CD1c-positive myeloid dendritic cell (primary cell): ENCODE results near the gene RNF121.
A peak's percentile ranks its signal among the peaks of the same experiment; 100 is the strongest.

Experiments
- DNase-seq: peaks from one replicate; pipeline ENCODE4 v3.0.0-alpha.2; 2016; ENCODE audit errors: extremely low spot score

The RNF121 gene

DNA sequence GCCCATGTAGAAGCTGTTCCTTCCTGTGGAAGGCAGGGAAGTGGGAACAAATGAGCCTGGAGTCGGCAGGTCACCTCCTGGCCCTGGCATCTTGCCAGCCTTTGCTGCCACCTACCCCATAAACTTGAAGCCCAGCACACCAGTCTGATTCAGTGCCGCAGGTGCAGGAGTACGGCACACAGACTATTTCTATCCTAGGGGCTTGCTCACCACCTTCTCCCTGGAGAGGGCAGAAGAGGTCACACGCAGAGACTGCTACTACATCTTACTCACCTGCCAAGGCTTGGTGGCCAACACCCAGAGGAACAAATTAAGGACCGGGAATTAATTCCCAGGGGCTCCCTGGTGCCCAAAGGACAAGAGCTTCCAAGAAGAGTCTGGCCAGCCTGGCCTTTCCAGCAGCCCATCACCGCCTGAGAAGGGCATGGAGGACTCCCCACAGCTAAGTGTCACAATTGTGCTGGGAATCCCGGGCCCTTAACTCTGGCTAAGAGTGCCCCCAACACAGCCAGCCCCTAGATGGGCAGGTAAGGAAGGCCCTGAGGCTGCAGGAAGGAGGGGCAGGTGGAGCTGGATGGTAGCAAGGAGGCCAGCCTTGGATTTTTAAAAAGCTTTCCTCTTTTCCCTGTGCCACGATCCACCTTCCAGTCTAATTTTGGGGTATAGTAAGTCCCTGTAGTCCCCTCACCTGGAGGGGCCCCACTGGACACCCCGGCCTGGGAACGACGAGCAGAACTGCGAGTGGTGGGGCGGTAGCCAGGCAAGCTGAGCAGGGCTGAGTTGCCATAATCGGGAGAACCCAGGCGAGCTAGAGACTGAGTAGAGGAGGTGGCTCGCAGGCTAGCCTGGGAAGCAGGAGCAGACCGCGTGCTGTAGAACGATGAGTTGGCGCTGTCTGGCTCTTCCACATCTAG lies 76.8 kb downstream of the RNF121 start:
- no peak for DNase-seq

DNA sequence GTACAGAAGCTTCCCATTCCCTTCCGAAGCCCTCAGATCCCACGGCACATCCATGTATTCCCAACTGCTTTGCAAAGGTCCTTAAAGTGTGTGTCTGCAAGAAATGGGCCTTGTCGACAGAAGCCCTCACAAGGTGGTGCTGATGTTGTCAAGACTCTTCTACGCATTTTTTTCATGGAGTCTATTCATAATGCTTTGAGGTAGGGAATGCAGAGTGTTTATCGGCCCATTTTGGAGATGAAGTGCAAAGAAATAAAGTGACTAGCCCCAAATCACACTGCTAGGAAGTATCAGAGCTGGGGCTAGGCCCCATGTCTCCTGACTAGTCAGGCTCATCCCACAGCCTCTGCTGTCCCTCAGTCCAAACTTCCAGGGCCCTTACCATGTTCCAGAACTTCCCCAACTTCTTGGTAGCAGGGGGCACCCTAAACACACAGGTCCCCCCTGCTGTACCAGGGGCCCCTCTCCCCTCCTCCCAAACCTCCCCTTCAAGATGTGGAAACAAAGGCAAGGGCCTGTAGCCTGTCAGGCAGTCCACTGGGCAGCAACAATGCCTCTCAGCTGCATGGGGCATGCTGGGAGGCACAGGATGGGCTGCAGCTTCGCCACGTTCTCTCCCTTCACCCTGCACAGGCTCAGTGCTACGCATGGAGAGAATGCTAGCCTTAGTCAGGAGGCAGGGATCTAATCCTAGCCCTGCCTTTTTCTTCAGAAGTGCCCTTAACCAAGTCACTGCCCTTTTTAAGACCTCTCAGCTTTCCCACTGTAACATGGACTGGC lies 77.7 kb downstream of the RNF121 start:
- DNase-seq, result no peak

DNA sequence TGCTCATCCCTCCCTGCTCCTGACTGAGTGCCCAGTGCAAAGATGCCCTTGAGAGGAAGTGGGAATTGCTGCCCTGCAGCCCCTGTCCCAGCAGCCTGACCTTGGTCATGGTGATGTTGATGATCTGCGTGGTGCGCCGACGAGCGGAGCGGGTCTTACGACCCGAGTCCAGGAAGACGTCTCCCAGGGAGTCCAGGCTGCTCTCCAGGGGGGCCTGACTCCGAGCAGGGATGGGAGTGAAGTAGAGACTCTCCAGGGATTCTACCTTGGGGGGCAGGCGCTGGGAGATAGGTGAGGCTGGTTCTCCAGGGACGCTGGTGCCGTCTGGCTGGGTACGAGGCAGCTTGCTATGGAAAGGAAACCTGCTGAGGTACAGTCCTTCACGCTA lies 78.2 kb downstream of the RNF121 start:
- no peak for DNase-seq

DNA sequence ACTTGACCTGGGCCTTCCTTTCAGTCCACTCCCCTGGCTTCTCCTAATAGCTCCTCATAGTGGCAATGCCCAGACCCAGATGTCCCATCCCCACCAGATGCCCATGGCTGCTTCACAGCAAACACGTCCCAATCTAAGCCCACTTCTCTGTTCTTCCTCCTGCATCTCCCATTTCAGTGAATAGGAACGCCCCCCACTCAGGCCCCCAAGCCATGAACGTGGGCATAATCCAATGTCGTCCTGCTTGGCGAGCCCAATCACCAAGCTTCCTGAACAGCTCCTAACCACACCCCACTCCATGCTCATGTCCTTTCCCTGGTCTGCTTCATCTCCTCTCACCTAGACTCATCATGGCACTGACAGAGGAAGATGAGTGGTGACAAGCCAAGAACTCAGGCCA lies 78.7 kb downstream of the RNF121 start:
- DNase-seq, result no peak

DNA sequence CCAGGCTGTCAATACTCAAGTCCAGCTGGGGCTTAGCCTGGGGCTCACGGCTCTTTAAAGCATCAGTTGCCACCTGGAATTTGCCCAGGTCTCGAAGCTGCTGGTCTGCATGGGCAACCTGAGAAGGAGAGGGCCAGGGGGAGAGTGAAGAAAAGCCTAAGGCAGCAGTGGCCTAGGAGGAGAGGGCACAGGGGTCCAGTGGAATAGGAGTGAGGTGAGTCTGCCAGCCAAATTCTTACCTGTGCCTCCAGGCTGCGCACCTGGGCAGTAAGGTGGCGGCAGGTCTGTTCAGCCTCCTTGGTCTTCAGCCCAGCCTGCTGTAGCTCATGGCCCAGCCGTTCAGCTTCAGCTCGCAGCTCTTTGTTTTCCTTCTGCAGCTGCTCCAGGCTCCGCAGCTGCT lies 79.9 kb downstream of the RNF121 start:
- DNase-seq, result no peak

DNA sequence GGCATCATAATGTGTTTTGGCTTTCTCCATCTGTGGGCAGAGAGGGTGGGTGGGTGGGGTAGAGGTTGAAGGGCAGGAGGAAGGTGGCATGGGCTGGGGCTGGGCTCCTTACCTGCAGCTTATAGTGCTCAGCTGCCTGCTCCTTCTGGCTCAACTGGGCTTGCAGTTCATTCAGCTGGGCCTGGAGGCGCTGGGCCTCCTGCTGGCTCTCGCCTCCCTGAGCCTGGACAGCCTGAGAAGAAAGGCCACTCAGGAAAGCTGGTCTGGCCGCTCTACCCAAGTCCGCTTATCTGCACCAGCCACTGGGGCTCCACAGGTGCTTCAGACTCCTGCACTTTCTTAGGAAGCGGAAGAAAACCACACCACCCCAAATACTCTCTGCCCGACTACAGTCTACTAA lies 80.3 kb downstream of the RNF121 start:
- DNase-seq, result no peak

DNA sequence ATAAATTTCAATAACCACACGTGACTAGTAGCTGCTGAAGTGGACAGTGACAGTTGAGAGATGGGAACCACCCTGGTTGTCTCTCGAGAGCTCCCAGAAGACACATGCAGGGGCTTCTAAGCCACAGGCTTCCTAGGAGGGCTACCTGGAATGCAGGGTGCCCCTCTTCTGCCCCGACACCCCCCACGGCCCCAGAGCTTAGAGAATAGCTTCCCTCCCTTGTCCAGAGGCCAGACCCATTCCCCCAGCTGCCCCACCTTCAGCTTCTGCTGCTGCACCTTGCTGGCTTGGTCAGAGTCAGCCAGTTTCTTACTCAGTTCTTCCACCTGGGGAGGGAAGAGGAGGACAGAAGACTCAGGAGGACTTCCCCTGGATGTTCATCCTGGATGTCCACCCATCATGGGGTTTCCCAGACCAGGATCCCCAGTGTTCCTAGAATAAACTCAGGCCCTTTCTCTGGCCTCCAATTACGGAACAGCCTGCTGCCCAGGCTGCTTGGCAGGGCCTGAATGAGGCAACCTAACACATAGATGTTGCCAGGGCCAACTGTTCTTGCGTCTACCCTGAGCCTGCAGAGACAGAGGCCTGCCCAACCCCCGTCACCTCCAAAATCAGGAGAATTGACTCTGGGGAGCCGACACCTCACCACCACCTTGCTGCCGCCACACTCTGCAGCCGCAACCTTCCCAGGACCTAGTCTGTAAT lies 81.8 kb downstream of the RNF121 start:
- DNase-seq, result no peak

DNA sequence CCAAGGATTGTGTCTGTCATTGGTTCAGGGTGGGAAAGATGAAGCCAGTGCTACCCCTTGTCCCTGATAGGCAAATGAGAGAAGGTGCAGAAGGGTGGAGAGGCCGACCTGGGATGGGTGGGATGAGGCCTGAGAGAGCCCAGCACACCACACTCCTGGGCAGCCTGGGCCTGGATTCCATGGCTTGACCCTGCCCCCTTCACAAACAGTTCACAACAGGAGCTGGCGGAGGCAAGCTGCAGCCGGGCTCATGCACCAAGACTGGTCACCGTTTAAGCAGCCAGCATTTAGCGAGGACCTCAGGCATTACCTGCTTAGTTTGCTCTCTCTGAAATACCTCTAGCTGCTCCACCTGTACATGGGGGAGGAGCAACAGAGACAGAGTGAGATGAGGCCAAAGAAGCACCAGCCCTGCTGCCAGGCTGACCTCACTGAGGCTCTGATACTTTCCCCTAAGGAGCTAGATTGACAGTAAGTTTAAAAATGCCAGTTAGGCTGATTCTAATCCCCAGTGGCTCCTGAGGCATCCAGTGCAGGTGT lies 83.3 kb downstream of the RNF121 start:
- DNase-seq, result no peak

DNA sequence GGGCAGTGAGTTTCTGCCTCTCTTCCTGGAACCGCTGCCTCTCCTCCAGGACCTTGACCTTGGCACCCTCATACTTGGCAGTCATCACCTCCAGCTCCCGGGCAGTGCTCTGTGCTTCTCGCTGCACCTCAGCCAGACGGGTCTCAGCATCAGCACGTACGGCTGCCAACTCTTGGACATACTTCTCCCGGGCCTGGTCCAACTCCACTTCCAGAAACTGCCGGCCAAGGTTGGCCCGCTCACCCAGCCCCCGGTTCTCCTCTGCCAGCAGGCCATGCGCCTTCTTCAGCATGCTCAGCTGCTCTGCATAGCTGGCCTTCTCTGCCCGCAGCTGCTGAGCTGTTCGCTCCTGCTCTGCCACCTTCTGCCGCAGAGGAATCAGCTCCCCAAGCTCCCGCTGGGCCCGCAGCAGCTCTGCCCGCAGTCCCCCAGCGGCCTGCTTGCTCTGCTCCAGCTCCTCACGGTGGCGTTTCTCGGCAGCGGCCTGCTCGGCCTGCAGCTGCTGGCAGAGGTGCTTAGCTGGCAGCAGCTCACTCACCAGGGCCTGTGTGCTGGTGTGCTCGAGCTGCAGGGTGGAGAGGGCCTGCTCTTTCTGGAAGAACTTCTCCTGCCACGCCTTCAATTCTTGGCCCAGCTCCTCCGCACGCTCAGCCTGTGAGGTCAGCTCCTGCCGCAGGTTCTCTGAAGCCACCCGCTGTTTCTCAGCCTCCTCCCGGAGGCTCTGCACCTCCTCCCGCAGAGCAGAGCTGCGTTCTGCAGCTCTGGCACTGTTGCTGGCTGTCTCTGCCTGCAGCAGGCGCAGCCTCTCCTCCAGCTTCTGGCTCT lies 84.3 kb downstream of the RNF121 start:
- DNase-seq, result no peak

DNA sequence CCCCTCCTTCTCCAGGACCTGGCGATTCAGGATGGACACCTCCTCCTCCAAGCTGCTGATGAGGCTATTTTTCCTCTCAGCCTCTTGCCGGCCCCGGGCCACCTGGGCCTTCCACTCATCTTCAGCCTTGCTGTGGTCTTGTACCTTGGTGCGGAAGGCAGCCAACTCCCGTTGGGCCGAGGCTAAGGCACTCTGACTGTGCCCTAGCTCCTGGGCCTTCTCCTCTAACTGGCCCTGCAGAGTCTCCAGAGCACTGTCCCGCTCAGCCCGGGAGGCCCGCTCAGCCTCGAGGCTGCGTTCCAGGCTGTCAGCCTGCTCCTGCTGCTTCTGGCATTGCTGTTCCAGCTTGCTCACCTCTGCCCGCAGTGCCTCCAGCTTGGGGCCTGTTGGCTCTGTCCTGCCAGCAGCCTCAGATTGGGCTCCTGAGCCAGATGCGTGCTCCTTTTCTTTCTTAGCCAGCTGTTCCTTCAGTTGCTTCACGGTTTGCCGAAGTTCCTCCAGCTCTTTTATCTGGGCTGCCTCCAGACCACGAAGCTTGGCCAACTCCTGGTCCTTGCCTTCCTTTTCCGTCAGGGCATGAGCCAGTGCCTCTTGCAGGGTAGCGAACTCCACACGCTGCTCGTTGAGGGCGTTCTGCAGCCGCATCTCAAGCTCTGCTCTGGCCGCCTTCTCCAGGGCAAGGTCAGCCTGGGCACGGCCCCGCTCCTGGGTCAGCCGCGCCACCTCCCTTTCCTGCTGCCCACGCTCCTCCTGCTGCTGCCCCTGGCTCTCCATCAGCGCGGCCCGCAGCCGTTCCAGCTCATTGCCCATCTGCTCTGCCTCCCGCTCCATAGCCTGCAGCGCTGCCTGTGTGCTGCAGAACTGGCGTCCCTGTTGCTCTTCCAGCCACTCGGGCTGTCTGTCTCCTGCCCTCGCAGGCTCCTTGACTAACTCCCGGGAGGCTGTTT lies 85.2 kb downstream of the RNF121 start:
- DNase-seq, result no peak

DNA sequence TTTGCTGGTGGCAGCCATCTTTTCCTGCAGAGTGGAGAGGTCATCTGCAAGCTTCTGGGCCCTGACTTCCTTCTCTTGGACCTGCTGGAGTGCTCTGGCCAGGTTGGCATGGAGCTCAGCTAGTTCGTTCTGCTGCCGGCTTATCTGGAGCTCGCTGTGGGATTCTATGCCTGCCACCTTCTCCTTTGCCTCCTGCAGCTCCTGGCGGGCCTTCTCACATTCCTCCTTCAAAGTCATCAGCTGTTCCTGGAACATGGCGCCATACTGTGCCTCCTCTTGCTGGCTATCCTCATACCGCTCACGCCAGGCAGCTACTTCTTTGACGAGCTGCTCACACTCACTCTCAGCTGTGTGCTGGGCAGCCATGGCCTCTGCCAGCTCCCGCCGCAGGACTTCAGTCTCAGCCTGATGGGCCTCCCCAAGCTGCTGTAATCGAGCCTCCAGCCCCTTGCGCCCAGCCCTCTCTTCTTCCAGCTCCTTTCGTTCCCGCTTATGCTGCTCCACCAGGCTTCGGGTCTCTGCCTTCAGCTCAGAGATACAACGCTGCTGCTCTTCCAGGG lies 86.0 kb downstream of the RNF121 start:
- DNase-seq, result no peak

DNA sequence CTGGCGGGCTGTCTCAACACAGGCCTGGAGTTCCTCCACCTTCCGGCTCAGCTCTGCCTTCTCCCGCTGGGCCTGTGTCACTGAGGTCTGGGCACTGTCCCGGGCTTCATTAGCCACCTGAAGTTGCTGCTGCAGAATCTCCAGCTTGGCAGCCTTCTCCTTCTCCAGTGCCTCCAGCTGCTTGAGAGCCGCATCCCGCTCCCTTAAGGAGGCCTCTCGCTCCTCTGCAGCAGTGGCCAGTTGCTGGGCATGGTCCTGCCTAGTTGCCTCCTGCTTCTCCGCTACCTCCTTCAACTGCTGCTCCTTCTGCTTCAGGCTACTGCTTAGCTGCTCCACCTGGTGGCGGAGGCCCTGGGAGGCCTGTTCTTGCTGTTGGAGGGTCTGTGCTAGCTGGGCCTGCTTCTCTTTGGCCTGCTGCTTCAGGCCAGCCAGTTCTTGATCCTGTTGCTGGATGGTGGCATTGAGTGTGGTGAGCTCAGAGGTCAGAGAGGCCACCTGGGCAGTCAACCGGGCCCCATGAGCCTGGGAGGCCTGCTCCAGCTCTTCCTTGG lies 86.7 kb downstream of the RNF121 start:
- DNase-seq, result peak; percentile 36

DNA sequence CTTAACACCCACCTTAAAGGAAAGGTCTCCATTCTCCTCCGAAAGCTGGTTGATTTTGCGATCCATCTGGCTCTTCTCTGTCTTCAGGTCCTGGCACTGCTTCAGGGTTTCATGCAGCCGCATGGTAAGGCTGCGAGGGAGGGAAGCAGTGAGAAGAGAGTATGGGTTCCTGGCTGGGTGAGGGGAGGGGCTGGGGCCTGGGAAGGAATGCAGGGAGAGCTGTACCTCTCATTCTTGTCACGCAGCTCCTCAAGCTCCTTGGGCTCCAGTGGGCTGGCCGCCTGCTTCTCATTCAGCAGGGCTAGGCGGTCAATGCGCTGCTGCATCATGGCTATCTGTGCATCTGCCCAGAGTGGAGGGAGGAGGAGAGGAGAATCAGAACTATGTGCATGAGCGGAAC lies 89.3 kb downstream of the RNF121 start:
- no peak for DNase-seq

DNA sequence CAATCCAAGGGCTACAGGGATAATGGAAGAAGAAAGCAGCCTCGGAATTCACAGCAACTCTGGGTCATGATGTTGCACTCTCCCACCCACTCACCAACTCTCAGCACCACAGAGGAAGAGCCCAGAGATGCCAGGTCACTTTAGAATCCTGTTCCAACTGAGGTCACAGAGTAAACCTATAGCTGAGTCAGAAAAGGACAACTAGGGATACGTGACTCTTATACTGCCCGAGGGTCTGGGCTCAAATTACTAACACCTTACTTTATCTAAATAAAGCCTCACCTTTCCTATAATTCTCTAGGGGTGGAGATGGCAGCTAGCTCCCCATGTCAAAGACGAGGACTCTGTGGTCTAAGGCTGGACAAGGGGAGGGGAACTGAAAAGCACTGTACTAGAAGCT lies 94.5 kb downstream of the RNF121 start:
- no peak for DNase-seq

DNA sequence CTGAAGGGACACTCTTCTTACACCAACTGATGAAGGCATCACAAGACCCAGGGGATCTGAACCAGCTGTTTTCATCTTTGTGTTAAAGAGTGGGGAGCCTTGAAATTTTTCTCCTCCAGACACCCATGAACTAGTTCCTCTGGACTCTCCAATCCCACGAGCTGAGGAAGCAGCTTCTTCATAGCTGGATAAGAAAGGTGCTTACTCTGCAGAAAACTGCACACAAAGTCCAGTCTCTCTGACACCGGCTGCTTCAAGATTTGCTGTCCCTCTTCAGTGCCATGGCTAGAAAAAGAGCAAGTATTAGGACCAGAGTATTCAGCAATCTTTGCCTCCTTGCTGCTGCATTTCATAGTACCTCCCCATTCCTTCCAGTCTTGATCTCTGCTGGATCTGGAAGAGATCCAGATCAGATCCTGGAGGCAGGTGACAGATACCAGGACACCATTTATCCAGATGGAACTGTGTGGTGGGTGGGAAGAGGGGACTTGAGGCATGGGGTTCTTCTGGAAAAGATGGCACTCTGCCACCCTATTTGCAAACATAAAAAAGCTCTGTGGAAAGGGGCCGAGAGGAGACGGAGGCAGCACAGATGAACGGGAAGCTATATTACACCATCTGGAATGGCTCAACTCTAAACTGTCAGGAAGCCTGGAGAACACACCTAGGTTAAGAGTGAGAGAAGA lies 95.4 kb downstream of the RNF121 start:
- no peak for DNase-seq

DNA sequence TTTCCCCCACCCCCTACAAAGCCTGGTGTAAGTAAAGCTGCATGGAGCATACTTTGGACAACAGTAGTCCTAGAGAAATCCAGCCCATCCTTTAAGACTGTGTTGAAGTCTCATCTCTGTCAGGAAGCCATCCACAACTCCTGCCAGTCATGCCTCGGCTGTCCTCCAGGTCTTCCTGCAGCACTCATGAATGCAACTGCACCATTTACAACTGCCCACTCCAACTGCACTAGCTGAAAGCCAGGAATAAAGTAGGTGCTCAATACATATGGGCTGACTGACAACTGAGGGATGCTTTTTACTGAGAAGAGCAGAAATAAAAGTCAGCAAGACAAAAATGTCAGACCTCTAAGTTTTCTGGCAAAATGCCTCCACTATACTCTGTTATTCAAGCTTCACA lies 97.2 kb downstream of the RNF121 start:
- no peak for DNase-seq

DNA sequence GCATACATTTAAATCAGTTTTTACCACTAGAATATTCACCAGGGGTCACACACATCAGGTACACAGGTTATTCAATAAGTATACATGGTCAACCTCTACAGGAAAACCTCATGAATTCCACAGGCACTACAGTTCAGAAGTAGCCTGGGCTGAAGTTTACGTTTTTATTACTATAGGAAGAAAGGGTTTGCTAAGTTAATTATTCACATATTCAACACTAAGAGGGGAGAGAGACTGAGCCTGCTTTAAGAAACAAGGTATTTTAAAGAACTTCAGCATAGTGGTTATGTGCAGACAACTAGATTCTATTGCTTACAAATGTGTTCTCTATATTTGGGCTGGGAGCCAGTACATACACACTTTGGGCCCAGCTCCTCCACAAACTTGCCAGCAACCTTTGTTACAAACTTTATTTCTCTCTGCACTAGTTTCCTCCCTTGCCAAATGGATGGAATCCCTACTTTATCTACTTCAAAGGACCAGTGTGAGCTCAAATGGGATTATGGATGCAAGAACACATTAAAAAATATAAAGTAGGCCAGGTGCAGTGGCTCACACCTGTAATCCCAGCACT lies 101.7 kb downstream of the RNF121 start:
- DNase-seq, result no peak

DNA sequence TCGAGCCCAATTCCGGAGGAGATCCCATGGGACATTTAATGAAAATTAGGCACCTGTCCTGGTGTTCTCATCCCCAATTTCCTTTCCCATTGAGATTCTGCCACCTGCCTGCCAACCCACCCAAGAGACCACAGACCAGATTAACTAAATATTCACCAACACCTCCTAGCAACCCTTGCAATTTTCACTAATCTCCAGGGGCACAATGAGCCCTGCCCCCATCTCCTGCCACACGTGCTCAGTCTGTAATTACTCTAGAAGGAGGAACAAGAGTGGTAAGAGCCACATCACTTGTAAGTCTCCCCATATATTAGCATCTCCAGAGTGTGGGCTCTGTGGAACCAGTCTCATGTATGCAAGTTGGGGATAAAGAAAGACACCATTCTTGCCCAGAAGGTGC lies 107.8 kb downstream of the RNF121 start:
- no peak for DNase-seq
